HEK293T (cell line): Measurements from ENCODE around the gene APOBEC3B.

Experiments used
- CTCF ChIA-PET: fragments of 350-600 bp; formaldehyde crosslinking; extraction: SDS; loops from one replicate; lab custom pipeline; 2021; ENCODE audit warnings: antibody characterized with exemption, inconsistent platforms; lab: Yijun Ruan, JAX
- POLR2A ChIA-PET: fragments of 350-600 bp; formaldehyde crosslinking; extraction: SDS; loops from one replicate; lab custom pipeline; 2020; ENCODE audit warnings: antibody characterized with exemption, inconsistent platforms; lab: Yijun Ruan, JAX
- DNase-seq: peaks from one replicate; pipeline ENCODE4 v3.0.0; 2012; ENCODE audit warnings: mixed read lengths; ENCODE audit errors: extremely low spot score
- ARNT ChIP-seq: fragments of 450-650 bp; IDR thresholded peaks from 2 replicates; pipeline ENCODE4 v1.6.1; 2017; ENCODE audit warnings: mild to moderate bottlenecking
- BHLHE40 ChIP-seq: fragments of 450-650 bp; IDR thresholded peaks from 2 replicates; pipeline ENCODE4 v1.6.1; 2016; ENCODE audit warnings: mild to moderate bottlenecking, moderate library complexity, borderline replicate concordance
- CTBP1 ChIP-seq: fragments of 450-650 bp; IDR thresholded peaks from 2 replicates; pipeline ENCODE4 v1.6.1; 2016; ENCODE audit warnings: borderline replicate concordance
- ELF4 ChIP-seq: fragments of 450-650 bp; IDR thresholded peaks from 2 replicates; pipeline ENCODE4 v1.6.1; 2017; ENCODE audit warnings: antibody characterized with exemption
- FOXA1 ChIP-seq: fragments of 450-650 bp; IDR thresholded peaks from 2 replicates; pipeline ENCODE4 v1.6.1; 2016; ENCODE audit warnings: mild to moderate bottlenecking
- FOXK2 ChIP-seq: fragments of 450-650 bp; IDR thresholded peaks from 2 replicates; pipeline ENCODE4 v1.6.1; 2016; ENCODE audit warnings: mild to moderate bottlenecking
- FOXM1 ChIP-seq: fragments of 450-650 bp; IDR thresholded peaks from 2 replicates; pipeline ENCODE4 v1.6.1; 2017; ENCODE audit warnings: mild to moderate bottlenecking, borderline replicate concordance
- HDGF ChIP-seq: fragments of 450-650 bp; IDR thresholded peaks from 2 replicates; pipeline ENCODE4 v1.6.1; 2017; ENCODE audit warnings: antibody characterized with exemption, borderline replicate concordance
- L3MBTL2 ChIP-seq: fragments of 450-650 bp; conservative IDR thresholded peaks from 2 replicates; pipeline ENCODE4 v1.6.1; 2016; ENCODE audit warnings: mild to moderate bottlenecking
- LEF1 ChIP-seq: fragments of 450-650 bp; IDR thresholded peaks from 2 replicates; pipeline ENCODE4 v1.6.1; 2017; ENCODE audit warnings: mild to moderate bottlenecking, borderline replicate concordance
- NFRKB ChIP-seq: fragments of 450-650 bp; IDR thresholded peaks from 2 replicates; pipeline ENCODE4 v1.6.1; 2016; ENCODE audit warnings: mild to moderate bottlenecking, moderate library complexity
- PKNOX1 ChIP-seq: fragments of 450-650 bp; IDR thresholded peaks from 2 replicates; pipeline ENCODE4 v1.6.1; 2016
- SP1 ChIP-seq: fragments of 450-650 bp; IDR thresholded peaks from 2 replicates; pipeline ENCODE4 v1.6.1; 2017
- SUZ12 ChIP-seq: fragments of 450-650 bp; IDR thresholded peaks from 2 replicates; pipeline ENCODE4 v1.6.1; 2016; ENCODE audit warnings: mild to moderate bottlenecking
- TARDBP ChIP-seq: fragments of 450-650 bp; IDR thresholded peaks from 2 replicates; pipeline ENCODE4 v1.6.1; 2016
- ZNF384 ChIP-seq: fragments of 450-650 bp; IDR thresholded peaks from 2 replicates; pipeline ENCODE4 v1.6.1; 2016

Gene APOBEC3B

GRCh38 chr22:38953091-38953490 lies 29.1 kb upstream of the APOBEC3B start:
- no peak for TF ChIP-seq SP1
- TF ChIP-seq FOXK2, result no peak
- no peak for TF ChIP-seq L3MBTL2
- TF ChIP-seq BHLHE40, result no peak
- TF ChIP-seq ZNF384, result no peak
- TF ChIP-seq SUZ12, result no peak
- no peak for DNase-seq
- POLR2A ChIA-PET, result interaction anchor here (1.3 kb wide), 1 partner anchor 10 kb away, joined by 4 read pairs; no protein-coding TSS in a partner anchor
- CTCF ChIA-PET, result interaction anchor here (2.0 kb wide), 1 partner anchor 83 kb away, joined by 7 read pairs; no protein-coding TSS in a partner anchor

- POLR2A ChIA-PET, result no interaction called here
Measured at GRCh38 chr22:38953577-38954413, 28.4 kb upstream of the APOBEC3B start.

GRCh38 chr22:38954414-38955043 lies 27.6 kb upstream of the APOBEC3B start:
- TF ChIP-seq SP1, result no peak
- TF ChIP-seq NFRKB, result no peak
- TF ChIP-seq FOXM1, result no peak
- no peak for TF ChIP-seq CTBP1
- TF ChIP-seq ARNT, result no peak
- TF ChIP-seq FOXA1, result no peak
- no peak for DNase-seq
- CTCF ChIA-PET, result no interaction called here
- POLR2A ChIA-PET, result no interaction called here

More at GRCh38 chr22:38953577-38954413, 28.4 kb upstream of the APOBEC3B start:
- no peak for DNase-seq
- CTCF ChIA-PET, result interaction anchor here (2.0 kb wide), 1 partner anchor 84 kb away, joined by 7 read pairs; no protein-coding TSS in a partner anchor
- TF ChIP-seq L3MBTL2 (no peak), FOXK2 (no peak), PKNOX1 (no peak), HDGF (no peak), SUZ12 (no peak), SP1 (no peak), ELF4 (no peak)

GRCh38 chr22:38955250-38955905 lies 26.8 kb upstream of the APOBEC3B start:
- ChIA-PET CTCF (no interaction called here), POLR2A (no interaction called here)
- no peak for DNase-seq
- TF ChIP-seq PKNOX1, result no peak
- no peak for TF ChIP-seq FOXK2
- no peak for TF ChIP-seq FOXA1

- TF ChIP-seq SUZ12, result no peak
- no peak for TF ChIP-seq ELF4
- no peak for TF ChIP-seq FOXM1
- ChIA-PET CTCF (no interaction called here), POLR2A (no interaction called here)
- no peak for DNase-seq
Measured at GRCh38 chr22:38955926-38956325, 26.2 kb upstream of the APOBEC3B start.

- ChIA-PET CTCF (no interaction called here), POLR2A (no interaction called here)
- TF ChIP-seq L3MBTL2, result no peak
- no peak for TF ChIP-seq FOXM1
- no peak for TF ChIP-seq FOXA1
- no peak for TF ChIP-seq FOXK2
- no peak for TF ChIP-seq ZNF384
- no peak for TF ChIP-seq SUZ12
- TF ChIP-seq BHLHE40, result no peak
- no peak for TF ChIP-seq ELF4
- TF ChIP-seq NFRKB, result no peak
- no peak for TF ChIP-seq HDGF
- no peak for TF ChIP-seq ARNT
- TF ChIP-seq LEF1, result no peak
- TF ChIP-seq SP1, result no peak
- no peak for TF ChIP-seq CTBP1
- TF ChIP-seq PKNOX1, result no peak
- TF ChIP-seq TARDBP, result no peak
- DNase-seq, result no peak
Measured at GRCh38 chr22:38956551-38956950, 25.6 kb upstream of the APOBEC3B start.
